RPMI7951 (cell line): ENCODE data around the gene SVBP. TPM values are rescaled to one million over a fixed set of nuclear protein-coding genes. Genes with fewer than 3 reads are reported as not detected.
A peak's percentile ranks its signal among the peaks of the same experiment; 100 is the strongest.
"Not testable (repeated sequence)": the region's sequence is repeated elsewhere in the genome, so short reads cannot be mapped to it uniquely, and the experiment has no call there.

Experiments used
- DNase-seq: peaks from one replicate; pipeline ENCODE4 v3.0.0-alpha.2; 2012; ENCODE audit warnings: low read depth
- total RNA-seq: library from RNA; depleted of rRNA; stranded (reverse); fragments of >200 nt; shearing (Covaris generic); gene quantifications from 2 replicates; pipeline ENCODE4 v1.2.3, GENCODE V29; 2014; rRNA removed

Gene SVBP
- 34.1 and 41.8 TPM in 2 replicates for total RNA-seq

DNA sequence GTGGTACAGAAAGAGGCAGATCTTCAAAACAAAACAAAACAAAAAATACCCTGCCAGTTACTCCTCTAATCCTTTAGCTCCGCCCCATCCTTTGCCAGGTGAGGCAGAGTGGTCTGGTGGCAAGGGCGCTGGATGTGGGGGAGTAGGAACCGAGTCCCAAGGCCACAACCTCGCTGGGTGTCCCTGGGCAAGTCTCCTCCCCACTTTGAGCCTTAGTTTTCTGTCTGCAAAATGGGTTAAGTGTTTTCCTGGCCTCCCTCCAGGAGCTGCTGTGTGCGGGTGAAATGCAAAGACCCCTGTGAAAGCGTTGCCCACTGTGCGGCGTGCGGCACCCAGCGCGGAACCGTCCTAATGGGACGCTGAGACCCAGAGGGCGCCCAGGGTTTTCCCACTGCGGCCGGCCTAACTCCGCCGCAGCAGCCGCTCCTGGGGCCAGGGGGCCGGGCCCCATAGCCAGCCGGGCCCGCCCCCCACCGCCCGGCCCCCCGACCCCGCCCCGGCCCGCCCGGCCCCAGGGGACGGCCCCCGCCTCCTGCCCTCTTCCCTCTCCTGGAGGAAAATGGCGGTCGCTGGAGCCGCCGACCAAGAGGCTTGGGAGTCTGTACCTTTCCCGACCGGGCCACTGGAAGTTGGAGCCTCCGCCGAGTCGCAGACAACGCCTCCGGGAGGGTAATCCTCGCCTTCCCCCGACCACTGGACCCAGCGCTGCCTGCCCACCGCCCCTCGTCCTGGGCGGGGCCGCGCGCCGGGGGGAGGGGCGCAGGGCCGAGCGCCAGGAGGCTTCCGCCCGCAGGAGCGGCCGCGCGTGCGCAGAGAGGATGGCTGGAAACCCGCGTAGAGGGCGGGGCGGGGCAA lies at the start of gene SVBP, which contains the start of gene ERMAP:
Gene SVBP (minus strand): TSS at position 813 of the 855 bp plus-strand sequence. CDS start 853 bp downstream, outside the sequence.
Gene ERMAP (plus strand): TSS at position 538 of the 855 bp plus-strand sequence. CDS start 13,327 bp downstream, outside the sequence.
- DNase-seq: peak; percentile 84

- DNase-seq: no peak
These were observed 49.4 kb upstream of the SVBP start for GRCh38 chr1:42866549-42866948.

- no peak for DNase-seq
These were observed 43.8 kb upstream of the SVBP start for GRCh38 chr1:42861014-42861399.

DNA sequence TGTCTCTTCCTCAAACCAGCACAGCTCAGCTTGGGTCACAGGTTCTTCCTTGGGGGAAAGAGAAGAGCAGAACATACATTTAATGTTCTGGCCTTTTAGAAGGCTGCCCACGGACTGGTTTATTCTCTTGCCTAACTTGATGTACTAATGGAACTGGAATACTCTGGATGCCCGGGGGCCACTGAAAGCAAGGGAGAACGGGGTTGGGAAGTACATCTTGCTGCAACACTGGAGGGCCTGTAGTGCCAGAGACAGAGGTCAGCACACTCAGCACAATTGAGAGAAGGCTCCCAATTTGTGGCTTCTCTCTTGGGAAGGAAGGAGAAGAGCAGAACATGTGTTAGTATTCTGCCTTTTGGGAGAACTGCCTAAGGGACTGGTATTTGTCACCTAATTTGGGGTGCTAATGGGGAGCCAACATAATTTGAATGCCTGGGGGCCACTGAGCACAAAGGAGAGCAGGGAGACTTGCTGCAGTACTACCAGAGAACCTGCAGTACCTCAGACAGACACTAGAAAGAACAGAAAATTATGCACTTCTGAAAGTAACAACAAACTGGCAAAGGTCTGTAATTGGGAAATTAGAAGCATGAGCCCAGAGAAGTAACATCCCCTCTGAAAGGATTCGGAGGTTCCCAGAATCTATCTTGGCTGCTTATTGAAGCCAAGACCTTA lies 43.3 kb upstream of the SVBP start:
- DNase-seq: no peak

- DNase-seq: not testable (repeated sequence)
These were observed 42.2 kb upstream of the SVBP start for GRCh38 chr1:42859366-42859765.

DNA sequence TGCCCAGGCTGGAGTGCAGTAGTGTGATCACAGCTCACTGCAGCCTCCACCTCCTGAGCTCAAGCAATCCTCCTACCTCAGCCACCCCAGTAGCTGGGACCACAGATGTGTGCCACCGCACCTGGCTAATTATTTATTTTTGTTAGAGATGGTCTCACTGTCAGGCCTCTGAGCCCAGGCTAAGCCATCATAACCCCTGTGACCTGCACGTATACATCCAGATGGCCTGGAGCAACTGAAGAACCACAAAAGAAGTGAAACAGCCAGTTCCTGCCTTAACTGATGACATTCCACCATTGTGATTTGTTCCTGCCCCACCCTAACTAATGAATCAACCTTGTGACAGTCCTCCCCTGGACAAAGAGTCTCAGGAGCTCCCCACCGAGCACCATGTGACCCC lies 39.4 kb upstream of the SVBP start:
- DNase-seq: not testable (repeated sequence)

- DNase-seq: no peak
These were observed 36.1 kb upstream of the SVBP start for GRCh38 chr1:42853116-42853884.

DNA sequence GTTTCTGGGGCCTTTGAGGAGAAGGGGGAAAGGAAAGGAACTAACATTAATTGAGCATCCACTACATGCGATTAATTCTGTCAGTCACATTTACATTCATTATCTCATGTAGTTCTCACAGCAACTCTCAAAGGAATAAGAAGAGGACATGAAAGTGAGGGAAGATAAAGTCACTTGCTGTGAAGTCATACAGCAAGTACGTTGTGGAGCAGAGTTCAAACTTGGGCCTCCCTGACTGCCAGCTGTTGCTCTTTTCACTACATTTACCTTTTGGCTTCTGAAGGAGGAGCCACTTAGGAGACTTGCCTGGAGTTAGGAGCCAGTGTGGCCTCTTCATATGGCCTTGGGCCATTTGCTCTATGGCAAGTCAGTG lies 35.4 kb upstream of the SVBP start:
- no peak for DNase-seq

GRCh38 chr1:42851960-42852607 lies 34.9 kb upstream of the SVBP start:
- DNase-seq: no peak

- DNase-seq: no peak
These were observed 34.2 kb upstream of the SVBP start for GRCh38 chr1:42851420-42851819.

GRCh38 chr1:42849944-42850343 lies 32.7 kb upstream of the SVBP start:
- DNase-seq: no peak

DNA sequence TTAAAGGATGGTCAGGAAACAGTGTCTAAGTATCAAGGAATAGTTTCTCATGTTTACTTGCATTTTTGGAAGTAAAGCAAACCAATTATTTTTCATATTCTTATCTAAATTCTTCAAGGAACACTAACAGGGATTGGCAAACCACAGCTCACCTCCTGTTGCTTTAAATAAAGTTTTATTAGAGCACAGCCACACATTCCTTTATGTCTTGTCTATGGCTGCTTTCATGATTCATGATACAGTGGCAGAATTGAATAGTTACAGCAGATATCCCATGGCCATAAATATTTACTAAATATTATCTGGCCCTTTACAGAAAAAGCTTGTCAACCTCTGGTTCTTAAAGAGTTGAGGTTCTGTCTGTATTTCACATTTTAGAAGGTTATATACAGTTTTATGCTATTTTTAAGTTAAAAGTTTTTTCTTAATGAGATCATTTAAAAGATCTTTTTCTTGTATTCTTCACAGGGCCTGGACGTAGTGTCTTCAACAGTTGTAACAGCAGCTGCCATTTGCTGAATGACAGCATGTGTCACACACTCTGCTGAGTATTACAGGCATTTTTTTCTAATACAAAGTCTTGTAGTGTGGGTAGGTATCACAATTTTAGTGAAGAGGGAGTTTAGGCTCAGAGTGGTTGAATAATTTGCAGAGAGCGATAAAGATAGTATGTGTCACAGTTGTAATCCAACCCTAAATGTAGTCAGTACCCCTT lies 31.8 kb upstream of the SVBP start:
- DNase-seq: no peak

DNA sequence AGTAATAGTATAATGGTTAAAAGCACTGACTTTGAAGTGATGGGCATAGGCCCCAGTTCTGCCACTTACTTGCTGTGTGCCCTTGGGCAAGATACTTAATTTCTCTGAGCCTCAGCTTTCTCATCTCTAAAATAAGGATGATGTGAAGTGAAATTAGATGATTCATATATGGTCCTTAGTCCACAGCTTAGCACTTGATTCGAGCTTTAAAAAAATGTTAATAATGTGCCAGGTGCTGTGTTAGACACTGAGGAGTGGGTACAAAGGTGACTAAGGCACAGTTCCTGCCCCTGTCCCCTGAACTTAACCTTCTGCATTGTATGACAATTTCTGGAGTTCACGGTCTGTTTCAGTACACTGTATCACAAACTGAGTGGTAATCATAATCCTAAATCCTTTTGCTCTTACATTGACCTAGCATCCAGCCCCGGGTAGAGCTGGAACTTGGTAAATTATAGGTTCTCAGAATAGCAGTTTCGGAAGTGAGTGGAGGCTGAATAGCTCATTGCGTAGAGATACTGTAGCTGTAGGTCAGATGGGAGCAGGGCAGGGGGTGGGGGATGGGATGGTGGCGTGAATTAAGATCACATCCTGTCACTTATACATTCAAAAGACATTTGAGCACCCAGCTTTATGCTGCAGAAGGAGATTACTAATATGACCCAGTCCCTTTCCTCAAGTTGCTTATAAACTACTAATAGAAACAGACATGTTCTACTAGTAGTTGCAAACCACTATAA lies 30.7 kb upstream of the SVBP start:
- DNase-seq: no peak

- DNase-seq: no peak
These were observed 30.0 kb upstream of the SVBP start for GRCh38 chr1:42847111-42847595.

GRCh38 chr1:42846257-42847110 lies 29.3 kb upstream of the SVBP start, which contains the start of gene ZNF691:
Gene ZNF691, plus strand, starts transcription at chr1:42846613. Its CDS starts 3,046 bp downstream, at chr1:42849659.
- DNase-seq: peak; percentile 97

DNA sequence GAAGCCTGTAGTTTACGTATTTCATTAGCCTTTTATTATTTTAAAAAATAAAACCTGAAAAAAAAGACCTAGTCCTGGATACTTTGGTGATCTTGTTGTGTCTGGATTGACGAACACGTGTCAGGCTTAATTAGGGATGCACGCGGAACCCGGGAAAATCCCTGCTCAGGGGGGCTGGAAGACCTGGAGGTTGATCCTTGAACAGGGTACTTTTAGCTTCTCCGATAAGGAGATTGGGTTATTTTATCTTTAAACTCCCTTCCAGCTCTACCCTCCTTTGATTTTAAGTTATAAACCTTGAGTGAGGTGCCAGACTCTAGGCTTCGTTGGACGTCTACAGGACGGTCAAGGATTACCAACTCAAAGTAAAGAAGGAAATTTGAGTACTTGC lies 28.7 kb upstream of the SVBP start:
- DNase-seq: no peak

GRCh38 chr1:42845193-42845592 lies 28.0 kb upstream of the SVBP start:
- DNase-seq: no peak

DNA sequence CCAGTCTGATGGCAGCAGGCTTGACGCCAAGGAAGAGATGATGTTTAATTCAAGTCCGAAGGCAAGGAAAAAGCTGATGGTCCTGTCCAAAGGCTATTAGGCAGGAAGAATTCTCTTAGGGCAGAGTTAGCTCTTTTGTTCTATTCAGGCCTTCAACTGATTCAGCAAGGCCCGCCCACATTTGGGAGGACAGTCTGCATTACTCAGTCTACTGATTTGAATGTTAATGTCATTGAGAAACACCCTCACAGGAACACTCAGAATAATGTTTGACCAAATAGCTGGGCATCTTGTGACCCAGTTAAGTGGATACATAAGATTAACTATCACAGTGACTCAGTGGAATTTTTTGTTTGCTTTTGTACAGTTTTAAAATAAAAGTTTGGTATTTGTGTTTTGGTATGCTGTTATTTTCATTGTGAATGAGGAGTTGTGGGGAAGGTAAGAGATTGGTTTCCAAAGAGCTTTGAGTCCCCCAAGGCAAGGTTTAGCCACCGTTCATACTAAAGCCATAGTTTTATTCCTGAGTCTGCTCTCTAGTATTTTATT lies 27.5 kb upstream of the SVBP start:
- DNase-seq: peak; percentile 5
